Measurements from ENCODE around the gene CFAP43.

Gene CFAP43

GRCh38 chr10:104231784-104232612 lies at the start of gene CFAP43:
Gene CFAP43, minus strand, starts transcription at chr10:104232364. Its CDS starts 118 bp downstream, at chr10:104232246.
- Histone ChIP-seq H3K36me3 (no peaks in the 10 kb centered on the region), H3K4me2 (peak within 1 kb of the TSS; percentile 75), H3K27me3 (peaks cover 30% of the 10 kb centered on the region), H4K20me1 (no peaks in the 10 kb centered on the region), H3K27ac (no peak within 1 kb of the TSS), H3K9me3 (peaks cover 47% of the 10 kb centered on the region), H3K4me3 (peak within 1 kb of the TSS; percentile 70), H3K9ac (peak within 1 kb of the TSS; percentile 40; the same call in 1 of the 2 replicates), H3K4me1 (peaks cover 6% of the 10 kb centered on the region; the same call in 1 of the 2 replicates)
- TF ChIP-seq Cebpa-rat (IDR thresholded peaks at IDR 0.05) = no peak

GRCh38 chr10:104281694-104282093 lies 49.5 kb upstream of the CFAP43 start:
- H3K4me1 ChIP-seq = no peaks in the 10 kb centered on the region
- no peaks in the 10 kb centered on the region for H4K20me1 ChIP-seq
- no peaks in the 10 kb centered on the region for H3K27me3 ChIP-seq
- no peak overlapping the region for H3K4me3 ChIP-seq
- no peak overlapping the region for H3K9ac ChIP-seq
- H3K27ac ChIP-seq = no peak overlapping the region
- no peaks in the 10 kb centered on the region for H3K36me3 ChIP-seq
- H3K9me3 ChIP-seq = no peaks in the 10 kb centered on the region
- H3K4me2 ChIP-seq = no peak overlapping the region
- no peak for TF ChIP-seq Cebpa-rat (IDR thresholded peaks at IDR 0.05)

GRCh38 chr10:104279550-104280259 lies 47.5 kb upstream of the CFAP43 start:
- TF ChIP-seq Cebpa-rat (IDR thresholded peaks at IDR 0.05) = no peak
- Histone ChIP-seq H3K27ac (no peak overlapping the region), H3K36me3 (no peaks in the 10 kb centered on the region), H3K4me3 (no peak overlapping the region), H4K20me1 (no peaks in the 10 kb centered on the region), H3K9me3 (no peaks in the 10 kb centered on the region), H3K4me1 (no peaks in the 10 kb centered on the region), H3K4me2 (no peak overlapping the region), H3K9ac (no peak overlapping the region), H3K27me3 (peaks cover 13% of the 10 kb centered on the region)

GRCh38 chr10:104277785-104278184 lies 45.6 kb upstream of the CFAP43 start:
- Histone ChIP-seq H3K9me3 (no peaks in the 10 kb centered on the region), H3K27me3 (peaks cover 24% of the 10 kb centered on the region), H3K4me1 (no peaks in the 10 kb centered on the region), H3K4me2 (no peak overlapping the region), H4K20me1 (no peaks in the 10 kb centered on the region), H3K36me3 (no peaks in the 10 kb centered on the region), H3K4me3 (no peak overlapping the region), H3K27ac (no peak overlapping the region), H3K9ac (no peak overlapping the region)
- no peak for TF ChIP-seq Cebpa-rat (IDR thresholded peaks at IDR 0.05)

- H3K4me3 ChIP-seq = no peak overlapping the region
- no peak for TF ChIP-seq Cebpa-rat (IDR thresholded peaks at IDR 0.05)
- peaks cover 24% of the 10 kb centered on the region for H3K27me3 ChIP-seq
- H3K4me1 ChIP-seq = no peaks in the 10 kb centered on the region
- no peaks in the 10 kb centered on the region for H3K9me3 ChIP-seq
- H3K36me3 ChIP-seq = no peaks in the 10 kb centered on the region
- H3K9ac ChIP-seq = no peak overlapping the region
- no peak overlapping the region for H3K27ac ChIP-seq
- H3K4me2 ChIP-seq = no peak overlapping the region
- H4K20me1 ChIP-seq = no peaks in the 10 kb centered on the region
These were observed 44.0 kb upstream of the CFAP43 start for GRCh38 chr10:104276192-104276591.

- no peak overlapping the region for H3K9ac ChIP-seq
- no peaks in the 10 kb centered on the region for H3K9me3 ChIP-seq
- no peak for TF ChIP-seq Cebpa-rat (IDR thresholded peaks at IDR 0.05)
- no peak overlapping the region for H3K4me3 ChIP-seq
- peak overlapping the region; percentile 47 for H3K4me2 ChIP-seq
- no peaks in the 10 kb centered on the region for H4K20me1 ChIP-seq
- H3K27ac ChIP-seq = no peak overlapping the region
- no peaks in the 10 kb centered on the region for H3K4me1 ChIP-seq
- peaks cover 24% of the 10 kb centered on the region for H3K27me3 ChIP-seq
- H3K36me3 ChIP-seq = no peaks in the 10 kb centered on the region
These were observed 42.9 kb upstream of the CFAP43 start for GRCh38 chr10:104274762-104275721.

GRCh38 chr10:104273899-104274575 lies 41.9 kb upstream of the CFAP43 start:
- Histone ChIP-seq H3K27ac (no peak overlapping the region), H3K36me3 (no peaks in the 10 kb centered on the region), H3K27me3 (peaks cover 24% of the 10 kb centered on the region), H4K20me1 (no peaks in the 10 kb centered on the region), H3K9ac (no peak overlapping the region), H3K4me1 (peaks cover 6% of the 10 kb centered on the region; the same call in 1 of the 2 replicates), H3K4me3 (no peak overlapping the region), H3K4me2 (peak overlapping the region; percentile 47), H3K9me3 (no peaks in the 10 kb centered on the region)
- TF ChIP-seq Cebpa-rat (IDR thresholded peaks at IDR 0.05) = no peak

GRCh38 chr10:104273286-104273685 lies 41.1 kb upstream of the CFAP43 start:
- Histone ChIP-seq H3K9ac (no peak overlapping the region), H3K4me2 (no peak overlapping the region), H3K36me3 (peaks cover 2% of the 10 kb centered on the region; the same call in 1 of the 2 replicates), H3K27me3 (peaks cover 24% of the 10 kb centered on the region), H3K4me3 (no peak overlapping the region), H3K27ac (no peak overlapping the region), H3K4me1 (peaks cover 8% of the 10 kb centered on the region), H4K20me1 (no peaks in the 10 kb centered on the region), H3K9me3 (no peaks in the 10 kb centered on the region)
- no peak for TF ChIP-seq Cebpa-rat (IDR thresholded peaks at IDR 0.05)
